ENCODE measurements around the gene TSEN15.
A peak's percentile ranks its signal among the peaks of the same experiment; 100 is the strongest.

Gene TSEN15

DNA sequence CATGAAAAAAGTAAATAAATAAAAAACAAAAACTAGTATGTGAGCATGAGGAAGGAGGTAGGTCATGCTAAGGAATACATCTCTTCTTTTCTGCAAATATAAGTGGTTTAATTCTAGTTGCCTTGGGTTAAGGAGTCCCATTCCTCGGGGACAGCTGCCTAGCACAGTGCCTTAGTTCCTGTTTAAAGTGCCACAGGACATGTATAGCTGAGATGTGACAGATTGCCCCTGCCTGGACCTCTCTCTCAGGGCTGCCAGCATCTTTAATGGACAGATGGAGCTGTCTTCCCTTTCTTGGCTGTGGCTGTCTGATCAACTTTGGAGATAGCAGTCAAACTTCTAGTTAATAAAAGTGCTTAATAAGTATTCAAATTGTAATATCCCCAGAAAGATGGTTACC is 50.0 kb downstream of the TSEN15 start:
- DNase-seq (ENCODE audit: low spot score): no peak

GRCh38 chr1:184110272-184111204 is 59.0 kb downstream of the TSEN15 start:
- no peak for DNase-seq (ENCODE audit: low spot score)

- no peak for DNase-seq (ENCODE audit: low spot score)
Observed at GRCh38 chr1:184112176-184112948, 60.8 kb downstream of the TSEN15 start.

- DNase-seq (ENCODE audit: low spot score): no peak
Observed at GRCh38 chr1:184113251-184113650, 61.7 kb downstream of the TSEN15 start.

DNA sequence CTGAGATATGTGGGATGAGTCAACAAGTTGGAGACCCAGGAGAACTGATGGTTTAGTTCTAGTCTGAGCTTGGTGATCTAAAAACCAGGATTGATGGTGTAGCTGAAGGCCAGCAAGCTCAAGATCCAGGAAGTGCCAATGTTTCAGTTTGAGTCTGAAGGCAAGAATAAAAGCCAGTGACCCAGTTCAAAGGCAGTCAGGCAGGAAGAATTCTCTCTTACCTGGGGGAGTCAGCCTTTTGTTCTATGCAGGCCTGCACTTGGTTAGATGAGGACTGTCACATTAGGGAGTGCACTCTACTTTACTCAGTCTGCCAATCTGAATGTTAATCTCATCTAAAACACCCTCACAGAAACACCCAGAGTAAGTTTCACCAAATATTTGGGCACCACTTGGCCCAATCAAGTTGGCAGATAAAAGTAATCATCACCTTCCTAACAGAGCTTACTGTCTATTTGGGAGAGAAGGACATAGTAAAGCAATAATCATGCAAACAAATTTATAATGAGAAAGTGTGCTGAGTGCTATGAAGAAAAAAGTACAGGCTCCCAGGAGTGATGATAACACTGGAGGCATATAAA is 63.4 kb downstream of the TSEN15 start:
- no peak for DNase-seq (ENCODE audit: low spot score)

DNA sequence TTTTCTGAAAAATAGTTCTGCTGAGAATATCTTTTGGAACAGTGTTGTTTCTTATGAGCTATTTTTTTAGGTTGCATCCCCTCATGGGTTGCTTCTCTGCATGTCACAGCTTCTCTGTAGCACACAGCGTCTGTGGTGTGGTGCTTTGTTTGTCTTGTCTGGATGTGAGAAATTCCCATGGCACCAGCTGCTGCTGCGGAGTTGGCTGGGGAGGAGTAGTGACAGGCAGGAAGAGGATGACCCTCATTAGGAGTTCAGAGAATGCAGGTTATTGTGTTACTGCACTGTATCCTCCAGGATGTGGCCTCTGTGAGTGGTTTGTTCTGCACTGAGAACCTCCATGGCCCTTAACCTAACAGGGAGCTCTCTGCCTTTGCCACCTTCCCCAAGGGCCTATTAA is 64.8 kb downstream of the TSEN15 start:
- no peak for DNase-seq (ENCODE audit: low spot score)

- DNase-seq (ENCODE audit: low spot score): peak; percentile 83
Observed at GRCh38 chr1:184118046-184118445, 66.5 kb downstream of the TSEN15 start.

Measured in AG20443 (cell line).